H1 (cell line): Measurements from ENCODE around the gene CAPN13. TPM values are rescaled to one million over a fixed set of nuclear protein-coding genes. Genes with fewer than 3 reads are reported as not detected.

Experiments used
- CTCF ChIA-PET: fragments of 300-600 bp; sonication (Branson Sonifier 250); formaldehyde crosslinking; loops from one replicate; lab custom pipeline; 2021; ENCODE audit not compliant: partially characterized antibody; lab: Charles Lee
- POLR2A ChIA-PET: fragments of 300-600 bp; sonication (Branson Sonifier 250); formaldehyde crosslinking; loops from one replicate; lab custom pipeline; 2021; ENCODE audit warnings: inconsistent platforms; ENCODE audit not compliant: partially characterized antibody; lab: Charles Lee
- DNase-seq, 2 experiments: peaks; one replicate each; pipeline versions ENCODE4 v3.0.0 to v3.0.0-alpha.2; 2010 to 2022; ENCODE audit warnings: low spot score in 2 of 2, low read depth in 1 of 2, mixed read lengths in 1 of 2
- FAIRE-seq: peaks from 2 replicates; lab custom pipeline; 2011; peaks lifted over from hg19 to GRCh38; lab: Jason Lieb, UNC
- H2AFZ ChIP-seq: 2 replicates; pipeline ENCODE4 v1.8.1; 2012; ENCODE audit warnings: low read length, inconsistent platforms
- H2AK5ac ChIP-seq: 2 replicates; pipeline ENCODE4 v1.6.1; 2013; ENCODE audit warnings: low read depth, low read length
- H2BK120ac ChIP-seq: replicated peaks from 2 replicates; pipeline ENCODE3; 2013; ENCODE audit warnings: low read depth, low read length, inconsistent platforms
- H2BK12ac ChIP-seq: 2 replicates; pipeline ENCODE4 v1.6.1; 2013; ENCODE audit warnings: low read depth, low read length
- H2BK15ac ChIP-seq: 2 replicates; pipeline ENCODE4 v1.6.1; 2013; ENCODE audit warnings: low read length
- H2BK20ac ChIP-seq: 2 replicates; pipeline ENCODE4 v1.6.1; 2013; ENCODE audit warnings: low read length
- H2BK5ac ChIP-seq: 2 replicates; pipeline ENCODE4 v1.6.1; 2013; ENCODE audit warnings: low read depth, low read length
- H3K14ac ChIP-seq: 2 replicates; pipeline ENCODE4 v1.6.1; 2013; ENCODE audit warnings: inconsistent platforms; ENCODE audit not compliant: insufficient read length
- H3K18ac ChIP-seq: 2 replicates; pipeline ENCODE4 v1.6.1; 2013; ENCODE audit warnings: low read length; ENCODE audit errors: extremely low read depth
- H3K23ac ChIP-seq: 2 replicates; pipeline ENCODE4 v1.6.1; 2013; ENCODE audit warnings: inconsistent platforms; ENCODE audit not compliant: insufficient read length
- H3K23me2 ChIP-seq: 2 replicates; pipeline ENCODE4 v1.6.1; 2013; ENCODE audit warnings: low read depth, low read length
- H3K27ac ChIP-seq: 2 replicates; pipeline ENCODE4 v1.6.1; 2011; ENCODE audit warnings: low read depth, low read length, inconsistent platforms
- H3K27me3 ChIP-seq, 4 experiments: replicated peaks in 1 of 4; 1 replicate in 1 of 4; 2 replicates in 3 of 4; pipeline versions ENCODE4 v1.6.1 to v1.8.1; 2011 to 2013; ENCODE audit warnings: low read length in 3 of 4, mild to moderate bottlenecking in 3 of 4, inconsistent platforms in 2 of 4, mixed read lengths in 2 of 4, moderate library complexity in 1 of 4; ENCODE audit not compliant: control insufficient read depth in 3 of 4, insufficient read depth in 3 of 4; ENCODE audit errors: extremely low read depth in 1 of 4
- H3K36me3 ChIP-seq, 4 experiments: 2 replicates each; pipeline versions ENCODE4 v1.6.1 to v1.8.1; 2011 to 2013; ENCODE audit warnings: mild to moderate bottlenecking in 4 of 4, low read length in 3 of 4, moderate library complexity in 2 of 4, control low read depth in 1 of 4, inconsistent platforms in 1 of 4; ENCODE audit not compliant: insufficient read depth in 4 of 4, control insufficient read depth in 2 of 4
- H3K4ac ChIP-seq: replicated peaks from 2 replicates; pipeline ENCODE3; 2013; ENCODE audit warnings: low read length, low read depth, mixed read lengths, inconsistent platforms; ENCODE audit not compliant: insufficient read length
- H3K4me1 ChIP-seq, 4 experiments: replicated peaks in 1 of 4; 1 replicate in 1 of 4; 2 replicates in 3 of 4; pipeline versions ENCODE4 v1.6.1 to v1.8.1; 2011 to 2013; ENCODE audit warnings: low read length in 3 of 4, inconsistent platforms in 2 of 4, mixed read lengths in 1 of 4; ENCODE audit not compliant: insufficient read depth in 4 of 4, control insufficient read depth in 3 of 4
- H3K4me2 ChIP-seq, 2 experiments: 2 replicates each; pipeline versions ENCODE4 v1.6.1 to v1.8.1; 2011 to 2013; ENCODE audit warnings: low read depth in 2 of 2, low read length in 2 of 2, control low read depth in 1 of 2, inconsistent platforms in 1 of 2, mild to moderate bottlenecking in 1 of 2; ENCODE audit not compliant: insufficient read depth in 1 of 2
- H3K4me3 ChIP-seq, 4 experiments: fragments of 200-600, 300-600 bp in 1 of 4; sonication (generic), shearing (Covaris generic), sonication (Bioruptor Twin) in 1 of 4; 2 replicates each; pipeline versions ENCODE4 v1.5.1 to v1.8.1; 2011 to 2016; ENCODE audit warnings: low read length in 4 of 4, low read depth in 3 of 4, control low read depth in 2 of 4, inconsistent platforms in 2 of 4, mild to moderate bottlenecking in 2 of 4, mixed read lengths in 1 of 4, moderate library complexity in 1 of 4; ENCODE audit not compliant: insufficient read depth in 2 of 4; ENCODE audit errors: extremely low read depth in 1 of 4
- H3K56ac ChIP-seq: replicated peaks from 2 replicates; pipeline ENCODE3; 2013; ENCODE audit warnings: low read depth, mild to moderate bottlenecking, mixed read lengths, low read length, inconsistent platforms; ENCODE audit not compliant: insufficient read length
- H3K79me1 ChIP-seq: 2 replicates; pipeline ENCODE4 v1.6.1; 2013; ENCODE audit warnings: low read depth, low read length, control low read depth
- H3K79me2 ChIP-seq, 2 experiments: 2 replicates each; pipeline versions ENCODE4 v1.6.1 to v1.8.1; 2012 to 2013; ENCODE audit warnings: low read length in 2 of 2, mild to moderate bottlenecking in 2 of 2, inconsistent platforms in 1 of 2; ENCODE audit not compliant: insufficient read depth in 2 of 2, control insufficient read depth in 1 of 2
- H3K9ac ChIP-seq, 4 experiments: replicated peaks in 1 of 4; 1 replicate in 1 of 4; 2 replicates in 3 of 4; pipeline versions ENCODE4 v1.6.1 to v1.8.1; 2011 to 2013; ENCODE audit warnings: low read depth in 3 of 4, low read length in 3 of 4, control low read depth in 2 of 4, mild to moderate bottlenecking in 2 of 4, moderate library complexity in 2 of 4, inconsistent platforms in 1 of 4; ENCODE audit errors: extremely low read depth in 1 of 4
- H3K9me3 ChIP-seq, 2 experiments: 2 replicates each; pipeline versions ENCODE4 v1.6.1 to v1.8.1; 2012 to 2013; ENCODE audit warnings: mild to moderate bottlenecking in 2 of 2, moderate library complexity in 2 of 2, control low read depth in 1 of 2, inconsistent platforms in 1 of 2, low read depth in 1 of 2, low read length in 1 of 2, mixed read lengths in 1 of 2; ENCODE audit not compliant: insufficient read depth in 2 of 2
- H4K20me1 ChIP-seq, 2 experiments: replicated peaks in 1 of 2; 2 replicates each; pipeline versions ENCODE3 to v1.8.1; 2011 to 2013; ENCODE audit warnings: inconsistent platforms in 2 of 2, low read length in 2 of 2, mild to moderate bottlenecking in 1 of 2; ENCODE audit not compliant: insufficient read depth in 2 of 2, control insufficient read depth in 1 of 2
- H4K5ac ChIP-seq: 2 replicates; pipeline ENCODE4 v1.6.1; 2013; ENCODE audit warnings: low read length, low read depth, mixed read lengths, inconsistent platforms; ENCODE audit not compliant: insufficient read length
- H4K8ac ChIP-seq: 2 replicates; pipeline ENCODE4 v1.8.0; 2013; ENCODE audit warnings: mild to moderate bottlenecking, moderate library complexity, low read length, inconsistent platforms; ENCODE audit not compliant: insufficient read depth; ENCODE audit errors: extremely low read depth
- H4K91ac ChIP-seq: replicated peaks from 2 replicates; pipeline ENCODE3; 2013; ENCODE audit warnings: low read length, mixed read lengths, inconsistent platforms; ENCODE audit not compliant: insufficient read length
- CBX8 ChIP-seq: fragments of 300-800, 300-1000 bp; sonication (generic); IDR thresholded peaks from 2 replicates; pipeline ENCODE4 v1.7.1; 2016; ENCODE audit warnings: low read depth, low read length, borderline replicate concordance
- CHD1 ChIP-seq: IDR thresholded peaks from 2 replicates; pipeline ENCODE4 v1.6.1; 2012; ENCODE audit warnings: low read depth, low read length, improper control_type of control experiment
- EGR1 ChIP-seq: IDR thresholded peaks from 2 replicates; pipeline ENCODE4 v1.6.1; 2011; ENCODE audit warnings: low read depth, low read length, borderline replicate concordance
- EZH2 ChIP-seq: fragments of 200-600 bp; sonication (generic); IDR thresholded peaks from 2 replicates; pipeline ENCODE4 v1.7.1; 2012; ENCODE audit warnings: low read depth, mild to moderate bottlenecking, moderate library complexity, low read length, inconsistent platforms; ENCODE audit not compliant: severe bottlenecking
- JUND ChIP-seq: IDR thresholded peaks from 2 replicates; pipeline ENCODE4 v1.6.1; 2011; ENCODE audit warnings: mild to moderate bottlenecking, improper control_type of control experiment, low read length
- KDM1A ChIP-seq: fragments of 200-600, 300-600 bp; sonication (generic); IDR thresholded peaks from 2 replicates; pipeline ENCODE4 v1.7.1; 2016; ENCODE audit warnings: mild to moderate bottlenecking, low read length, borderline replicate concordance
- SIX5 ChIP-seq: IDR thresholded peaks from 2 replicates; pipeline ENCODE4 v1.6.1; 2011; ENCODE audit warnings: mild to moderate bottlenecking, low read depth, low read length
- SP1 ChIP-seq: IDR thresholded peaks from 2 replicates; pipeline ENCODE4 v1.6.1; 2011; ENCODE audit warnings: low read depth, low read length
- SP4 ChIP-seq: IDR thresholded peaks from 2 replicates; pipeline ENCODE4 v1.6.1; 2012; ENCODE audit warnings: low read length, inconsistent platforms
- YY1 ChIP-seq: IDR thresholded peaks from 2 replicates; pipeline ENCODE4 v1.6.1; 2011; ENCODE audit warnings: low read depth, mild to moderate bottlenecking, low read length
- WGBS, 2 experiments: shearing (Covaris generic) in 1 of 2; methylation state at CpG; one replicate each; pipeline versions ENCODE4 v1.1.6 to v1.1.7; 2013 to 2015; ENCODE audit warnings: low lambda C conversion rate in 2 of 2, mixed read lengths in 2 of 2, inconsistent platforms in 1 of 2, low coverage in 1 of 2, missing lambda C conversion rate in 1 of 2; ENCODE audit not compliant: insufficient replicate concordance in 2 of 2, insufficient coverage in 1 of 2, insufficient read length in 1 of 2; ENCODE audit errors: extremely low coverage in 1 of 2, missing lambda C conversion rate in 1 of 2; 5-methylcytosine and 5-hydroxymethylcytosine counted together
- polyA plus RNA-seq, 7 experiments: library from polyadenylated mRNA; depleted of rRNA in 3 of 7; stranded (reverse) in 5 of 7; unstranded in 2 of 7; fragments of >200 nt in 5 of 7; fragments of 200-250 nt in 2 of 7; gene quantifications; 1 replicate in 5 of 7; 2 replicates in 1 of 7; 4 replicates in 1 of 7; pipeline versions ENCODE4 v1.2.1 to v1.2.3, GENCODE V29; 2011 to 2013; ENCODE audit warnings: missing spikeins in 2 of 7, mixed read lengths in 2 of 7
- total RNA-seq: library from RNA; stranded (reverse); fragmentation: NEBNext Ultra II Directional; extraction: Animal tissue kit (Norgen Biotek cat#: 25700); gene quantifications from 2 replicates; pipeline ENCODE4 v1.2.1, GENCODE V29; 2021
- TF ChIP-seq, protein P1 (sequence below): IDR thresholded peaks from 2 replicates; pipeline ENCODE4 v1.6.1; 2011; ENCODE audit warnings: low read depth, mild to moderate bottlenecking, low read length; ENCODE audit not compliant: insufficient read depth
- TF ChIP-seq, protein P2 (sequence below): IDR thresholded peaks from 2 replicates; pipeline ENCODE4 v1.6.1; 2011; ENCODE audit warnings: low read length, improper control_type of control experiment

The CAPN13 gene
- total and polyA plus RNA-seq, 2 of the 8 experiments (the other 6 are each of a cell fraction or from before 2014, with no cell fraction given) = 2.4 TPM

DNA sequence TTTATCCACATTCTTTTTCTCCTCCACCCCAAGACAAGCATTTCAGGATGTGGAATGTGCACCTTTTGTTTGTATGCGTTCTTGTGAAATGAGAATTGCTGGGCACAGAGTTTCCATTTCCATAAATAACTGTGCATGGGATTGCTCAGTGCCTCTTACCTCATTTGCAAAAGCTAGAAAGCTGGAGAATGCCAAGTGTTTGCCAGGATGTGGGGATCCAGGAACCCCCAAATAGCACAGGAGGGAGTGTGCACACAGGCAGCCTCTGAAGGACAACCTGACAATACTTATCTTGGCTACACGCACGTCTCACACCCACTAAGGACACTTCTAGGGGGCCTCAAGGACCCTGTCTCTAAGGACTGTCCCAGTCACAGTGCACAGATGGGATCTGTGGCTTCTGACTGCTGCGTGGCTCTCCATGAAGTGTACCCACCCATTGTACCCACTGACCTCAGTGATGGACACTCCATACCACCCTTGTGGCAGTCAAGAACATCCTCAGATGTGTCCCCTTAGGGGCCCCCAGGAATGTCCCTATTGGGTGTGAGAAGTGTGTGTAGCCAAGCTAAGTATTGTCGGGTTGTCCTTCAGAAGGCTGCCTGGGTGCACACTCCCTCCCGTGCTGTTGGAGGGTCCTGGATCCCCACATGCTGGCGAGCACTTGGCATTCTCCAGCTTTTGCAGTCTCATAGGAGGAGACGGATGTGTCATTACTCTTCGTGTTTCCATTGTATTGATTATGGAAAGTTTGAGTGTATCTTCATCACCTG lies 38.4 kb downstream of the CAPN13 start:
- Histone ChIP-seq H3K14ac (no peak overlapping the region), H2BK12ac (no peak overlapping the region), H2BK120ac (no peak overlapping the region), H3K56ac (no peak overlapping the region), H2AFZ (no peak overlapping the region), H3K9ac (no peak overlapping the region), H3K4me2 (no peak overlapping the region), H3K23ac (no peak overlapping the region), H3K79me2 (no peaks in the 10 kb centered on the region), H3K4me1 (no peaks in the 10 kb centered on the region), H4K5ac (no peak overlapping the region), H3K4ac (no peak overlapping the region), H3K27ac (no peak overlapping the region), H3K27me3 (no peaks in the 10 kb centered on the region), H4K20me1 (no peaks in the 10 kb centered on the region), H3K79me1 (no peaks in the 10 kb centered on the region), H3K23me2 (no peaks in the 10 kb centered on the region), H3K4me3 (no peak overlapping the region), H2AK5ac (no peak overlapping the region), H3K36me3 (no peaks in the 10 kb centered on the region), H4K91ac (no peak overlapping the region), H2BK5ac (no peak overlapping the region), H3K9me3 (no peaks in the 10 kb centered on the region), H2BK20ac (no peak overlapping the region), H2BK15ac (no peak overlapping the region), H4K8ac (no peak overlapping the region), H3K18ac (no peak overlapping the region)
- ChIA-PET CTCF (no interaction called here), POLR2A (no interaction called here)
- no peak for FAIRE-seq
- 87% methylated on average over 9 of the region's 9 CpGs; no CpG with 5 or more reads in 1 of the 2 experiments for WGBS, 2 experiments
- DNase-seq = no peak
- no peak for TF ChIP-seq SP4
- no peak for TF ChIP-seq SIX5
- TF ChIP-seq KDM1A = no peak
- TF ChIP-seq CHD1 = no peak
- no peak for TF ChIP-seq EGR1
- no peak for TF ChIP-seq SP1
- TF ChIP-seq, protein P1, sequence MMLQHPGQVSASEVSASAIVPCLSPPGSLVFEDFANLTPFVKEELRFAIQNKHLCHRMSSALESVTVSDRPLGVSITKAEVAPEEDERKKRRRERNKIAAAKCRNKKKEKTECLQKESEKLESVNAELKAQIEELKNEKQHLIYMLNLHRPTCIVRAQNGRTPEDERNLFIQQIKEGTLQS = no peak
- TF ChIP-seq JUND = no peak
- TF ChIP-seq, protein P2, sequence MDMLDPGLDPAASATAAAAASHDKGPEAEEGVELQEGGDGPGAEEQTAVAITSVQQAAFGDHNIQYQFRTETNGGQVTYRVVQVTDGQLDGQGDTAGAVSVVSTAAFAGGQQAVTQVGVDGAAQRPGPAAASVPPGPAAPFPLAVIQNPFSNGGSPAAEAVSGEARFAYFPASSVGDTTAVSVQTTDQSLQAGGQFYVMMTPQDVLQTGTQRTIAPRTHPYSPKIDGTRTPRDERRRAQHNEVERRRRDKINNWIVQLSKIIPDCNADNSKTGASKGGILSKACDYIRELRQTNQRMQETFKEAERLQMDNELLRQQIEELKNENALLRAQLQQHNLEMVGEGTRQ = no peak
- no peak for TF ChIP-seq YY1
- TF ChIP-seq EZH2 = no peak
- no peak for TF ChIP-seq CBX8
